ENCODE measurements around the gene ZNRF2.

The ZNRF2 gene

DNA sequence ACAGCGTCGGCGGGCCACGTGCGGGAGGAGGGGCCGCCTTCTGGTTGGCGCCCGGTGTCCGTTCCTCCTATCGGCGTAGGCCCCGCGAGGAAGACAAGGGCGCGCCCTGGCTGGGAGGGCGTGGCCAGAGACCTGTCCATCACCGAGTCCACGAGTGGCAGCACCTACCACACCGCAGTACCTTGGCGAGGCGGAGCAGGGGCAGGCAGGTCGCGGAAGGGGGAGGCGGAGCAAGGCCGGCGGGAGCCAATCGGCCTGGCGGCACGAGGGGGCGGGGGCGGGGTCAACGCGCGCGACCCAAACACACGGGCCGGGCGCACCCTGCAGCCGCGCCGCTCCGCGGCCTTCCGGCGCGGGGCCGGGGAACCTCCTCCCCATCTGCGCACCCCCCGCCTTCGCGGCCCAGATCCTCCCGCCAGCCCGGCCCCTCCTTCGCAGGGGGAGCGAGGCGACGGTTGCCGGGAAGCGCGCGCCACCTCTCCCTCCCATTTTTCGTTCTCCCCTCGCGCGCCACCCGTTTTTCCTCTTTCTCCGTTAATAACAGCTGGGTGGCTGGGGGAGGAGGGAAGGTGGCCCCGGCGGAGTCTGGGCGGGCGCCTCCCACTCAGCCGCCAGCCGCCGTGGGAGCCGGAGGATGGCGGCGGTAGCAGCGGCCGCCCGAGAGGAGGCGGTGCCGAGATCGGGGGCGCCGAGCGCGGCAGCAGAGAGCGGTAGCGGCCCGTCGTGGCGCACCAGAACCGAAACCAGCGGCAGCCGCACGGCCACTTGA lies at the start of gene ZNRF2:
Gene ZNRF2, plus strand, starts transcription at position 300 of the 769 bp plus-strand sequence. CDS start 761 bp downstream, outside the sequence.
- peak; percentile 96 for DNase-seq (ENCODE audit: low spot score)
- TF ChIP-seq, protein P1, sequence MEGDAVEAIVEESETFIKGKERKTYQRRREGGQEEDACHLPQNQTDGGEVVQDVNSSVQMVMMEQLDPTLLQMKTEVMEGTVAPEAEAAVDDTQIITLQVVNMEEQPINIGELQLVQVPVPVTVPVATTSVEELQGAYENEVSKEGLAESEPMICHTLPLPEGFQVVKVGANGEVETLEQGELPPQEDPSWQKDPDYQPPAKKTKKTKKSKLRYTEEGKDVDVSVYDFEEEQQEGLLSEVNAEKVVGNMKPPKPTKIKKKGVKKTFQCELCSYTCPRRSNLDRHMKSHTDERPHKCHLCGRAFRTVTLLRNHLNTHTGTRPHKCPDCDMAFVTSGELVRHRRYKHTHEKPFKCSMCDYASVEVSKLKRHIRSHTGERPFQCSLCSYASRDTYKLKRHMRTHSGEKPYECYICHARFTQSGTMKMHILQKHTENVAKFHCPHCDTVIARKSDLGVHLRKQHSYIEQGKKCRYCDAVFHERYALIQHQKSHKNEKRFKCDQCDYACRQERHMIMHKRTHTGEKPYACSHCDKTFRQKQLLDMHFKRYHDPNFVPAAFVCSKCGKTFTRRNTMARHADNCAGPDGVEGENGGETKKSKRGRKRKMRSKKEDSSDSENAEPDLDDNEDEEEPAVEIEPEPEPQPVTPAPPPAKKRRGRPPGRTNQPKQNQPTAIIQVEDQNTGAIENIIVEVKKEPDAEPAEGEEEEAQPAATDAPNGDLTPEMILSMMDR (IDR thresholded peaks at IDR 0.05; ENCODE audit: extremely low read depth, missing control alignments) = peak; percentile 44

DNA sequence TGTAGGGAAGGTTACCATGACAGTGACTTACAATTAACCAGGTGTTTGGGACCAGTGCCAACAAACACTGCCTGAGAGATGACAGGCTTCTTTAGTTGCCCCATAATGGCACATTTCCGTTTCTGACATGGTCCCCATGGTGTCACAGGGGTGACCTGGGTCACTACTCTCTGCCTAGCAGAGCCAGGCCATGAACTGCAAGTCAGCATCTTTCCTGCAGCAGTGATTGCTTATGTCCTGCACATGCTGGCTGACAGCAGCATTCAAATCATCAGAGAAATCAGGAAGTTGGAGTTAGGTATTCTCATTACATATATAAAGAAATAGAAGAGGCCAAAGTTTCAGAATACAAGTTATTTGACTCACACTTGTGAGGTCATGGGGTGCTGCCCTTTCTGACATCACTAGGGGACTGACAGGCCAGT lies 47.1 kb upstream of the ZNRF2 start:
- TF ChIP-seq, protein P1 (IDR thresholded peaks at IDR 0.05; ENCODE audit: extremely low read depth, missing control alignments) = no peak
- no peak for DNase-seq (ENCODE audit: low spot score)

DNA sequence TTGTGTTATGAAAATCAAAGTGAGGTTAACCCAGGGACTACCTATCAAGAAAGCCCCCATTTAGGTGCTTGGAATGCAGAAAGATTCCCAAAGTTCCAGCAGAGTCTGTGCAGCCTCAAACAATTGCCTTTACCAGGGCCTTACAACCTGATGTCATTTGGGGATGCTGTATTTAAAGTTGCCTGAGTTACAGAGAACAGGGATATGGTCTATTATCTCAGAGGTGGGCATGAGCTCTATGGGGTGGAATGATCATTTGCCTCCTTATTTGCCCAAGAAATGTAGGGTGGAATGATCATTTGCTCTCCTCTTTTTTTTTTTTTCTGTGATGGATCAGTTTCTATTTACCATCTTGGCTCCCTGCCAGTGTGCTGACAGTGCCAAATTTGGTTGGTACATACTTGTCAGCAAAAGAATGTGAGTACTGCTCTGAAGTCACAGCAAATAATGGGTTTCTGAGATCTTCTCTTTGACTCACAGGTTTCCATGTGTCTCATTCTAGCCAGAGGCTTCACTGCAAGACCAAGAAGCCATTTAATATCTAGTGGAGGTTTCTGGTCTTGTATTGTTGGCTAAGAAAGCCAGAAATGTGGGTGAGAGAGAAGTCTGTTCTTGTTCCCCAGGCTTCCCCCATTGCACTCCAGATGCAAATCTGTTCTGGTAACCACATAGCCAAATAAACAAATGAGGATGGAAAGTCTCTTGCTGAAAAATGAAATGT lies 45.5 kb upstream of the ZNRF2 start:
- TF ChIP-seq, protein P1 (IDR thresholded peaks at IDR 0.05; ENCODE audit: extremely low read depth, missing control alignments) = no peak
- peak; percentile 43 for DNase-seq (ENCODE audit: low spot score)

DNA sequence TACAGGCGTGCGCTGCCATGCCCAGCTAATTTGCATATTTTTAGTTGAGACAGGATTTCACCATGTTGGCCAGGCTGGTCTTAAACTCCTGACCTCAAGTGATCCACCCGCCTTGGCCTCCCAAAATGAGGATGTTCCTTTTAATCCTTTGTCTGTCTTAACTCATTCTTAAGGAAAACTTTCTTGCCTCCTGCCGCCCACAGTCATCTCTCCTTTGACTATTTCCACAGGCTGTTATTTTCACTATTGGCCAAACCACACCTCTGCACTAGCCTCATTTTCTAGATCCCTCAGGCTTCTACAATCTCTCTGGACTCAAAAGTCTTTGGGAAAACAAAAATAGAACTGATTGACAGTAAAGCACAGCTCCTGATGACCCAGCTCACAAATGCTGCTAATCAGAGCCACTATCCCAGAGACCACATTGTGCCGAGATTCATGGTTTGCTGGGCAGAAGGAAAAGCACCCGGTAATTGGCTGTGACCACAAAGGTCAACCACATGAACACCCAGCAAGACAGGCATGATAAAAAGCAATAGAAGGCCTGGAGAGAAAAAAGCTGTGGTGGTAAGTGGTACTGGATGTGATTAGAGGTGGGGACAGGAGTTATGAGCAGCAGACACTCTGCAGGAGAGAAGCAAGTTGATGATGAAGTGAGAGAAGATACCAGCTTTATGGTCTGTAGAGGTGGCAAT lies 44.1 kb upstream of the ZNRF2 start:
- no peak for DNase-seq (ENCODE audit: low spot score)
- TF ChIP-seq, protein P1 (IDR thresholded peaks at IDR 0.05; ENCODE audit: extremely low read depth, missing control alignments) = no peak

DNA sequence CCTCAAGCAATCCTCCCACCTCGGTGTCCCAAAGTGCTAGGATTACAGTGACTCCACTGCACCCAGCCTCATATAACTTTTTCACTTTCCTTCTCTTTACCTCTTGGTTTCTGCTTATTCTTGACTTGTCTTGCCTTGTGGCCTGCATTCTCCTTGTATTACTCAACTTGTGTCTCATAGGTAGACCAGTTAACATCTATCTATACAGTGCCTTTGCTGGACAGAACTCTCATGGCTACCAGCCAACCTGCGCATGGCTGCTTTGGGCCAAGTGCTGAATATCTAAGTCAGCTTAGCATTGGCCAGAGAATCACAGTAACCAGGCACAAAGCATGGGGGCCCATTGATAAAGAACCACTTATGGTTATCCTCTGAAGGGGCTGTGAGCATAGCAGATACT lies 42.6 kb upstream of the ZNRF2 start:
- TF ChIP-seq, protein P1 (IDR thresholded peaks at IDR 0.05; ENCODE audit: extremely low read depth, missing control alignments) = no peak

DNA sequence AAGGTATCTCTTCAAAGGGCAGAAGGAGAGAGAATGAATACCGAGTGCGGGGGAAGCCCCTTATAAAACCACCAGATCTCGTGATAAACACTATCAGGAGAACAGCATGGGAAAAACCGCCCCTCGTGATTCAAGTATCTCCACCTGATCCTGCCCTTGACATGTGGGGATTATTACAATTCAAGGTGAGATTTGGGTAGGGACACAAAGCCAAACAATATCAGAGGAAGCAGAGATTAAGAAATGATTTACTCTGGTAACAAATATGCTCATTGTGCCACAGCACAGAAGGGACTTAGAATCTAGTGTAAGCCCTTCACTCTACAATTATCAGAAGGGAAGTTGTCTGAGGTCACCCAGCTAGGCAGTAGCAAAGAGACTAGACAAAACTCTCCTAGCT lies 40.1 kb upstream of the ZNRF2 start:
- TF ChIP-seq, protein P1 (IDR thresholded peaks at IDR 0.05; ENCODE audit: extremely low read depth, missing control alignments) = no peak
- DNase-seq (ENCODE audit: low spot score) = no peak

More for the DNA sequence above, 42.6 kb upstream of the ZNRF2 start:
- no peak for DNase-seq (ENCODE audit: low spot score)
